ENCODE data around the gene SOS2.

GRCh38 chr14:50262865-50263264, 31.5 kb upstream of the SOS2 start:
- TF ChIP-seq CTCF (IDR thresholded peaks at IDR 0.05) (no peak), POLR2A (IDR thresholded peaks at IDR 0.05) (no peak), POLR2AphosphoS5 (IDR thresholded peaks at IDR 0.05) (no peak)
